Loucy (cell line): ENCODE measurements around the gene TIAM2.
"Not testable (repeated sequence)": the region's sequence is repeated elsewhere in the genome, so short reads cannot be mapped to it uniquely, and the experiment has no call there.

Experiments used
- H2AFZ ChIP-seq: fragments of 200-600 bp; sonication (generic); 2 replicates; pipeline ENCODE4 v1.6.0; 2016; ENCODE audit warnings: antibody characterized with exemption, mild to moderate bottlenecking, low read length, moderate library complexity
- H3F3A ChIP-seq: fragments of 200-600 bp; 2 replicates; pipeline ENCODE4 v1.6.0; 2016; ENCODE audit warnings: antibody characterized with exemption, low read depth, mild to moderate bottlenecking
- H3K27me3 ChIP-seq: fragments of 200-600 bp; sonication (generic); 2 replicates; pipeline ENCODE4 v1.6.1; 2014; ENCODE audit warnings: low read length, mild to moderate bottlenecking; ENCODE audit not compliant: insufficient read depth, poor library complexity, severe bottlenecking
- H3K36me3 ChIP-seq: fragments of 200-600 bp; sonication (generic); 2 replicates; pipeline ENCODE4 v1.6.1; 2016; ENCODE audit warnings: low read length; ENCODE audit not compliant: insufficient read depth
- H3K4me1 ChIP-seq: fragments of 200-600 bp; sonication (generic); 2 replicates; pipeline ENCODE4 v1.5.1; 2014; ENCODE audit warnings: low read length, mild to moderate bottlenecking; ENCODE audit not compliant: insufficient read depth, poor library complexity, severe bottlenecking
- H3K4me2 ChIP-seq: fragments of 200-600 bp; sonication (generic); 2 replicates; pipeline ENCODE4 v1.6.0; 2014; ENCODE audit warnings: antibody characterized with exemption, low read length, low read depth, mild to moderate bottlenecking; ENCODE audit not compliant: poor library complexity, severe bottlenecking
- H3K4me3 ChIP-seq: fragments of 200-600 bp; sonication (generic); 2 replicates; pipeline ENCODE4 v1.5.1; 2014; ENCODE audit warnings: low read length, mild to moderate bottlenecking, mixed read lengths; ENCODE audit not compliant: poor library complexity, severe bottlenecking
- H3K79me2 ChIP-seq: fragments of 200-600 bp; sonication (generic); 2 replicates; pipeline ENCODE4 v1.6.1; 2014; ENCODE audit warnings: low read length; ENCODE audit not compliant: insufficient read depth
- H3K9ac ChIP-seq: fragments of 200-600 bp; sonication (generic); 2 replicates; pipeline ENCODE4 v1.6.0; 2014; ENCODE audit warnings: mild to moderate bottlenecking, low read depth, low read length, moderate library complexity; ENCODE audit not compliant: poor library complexity, severe bottlenecking
- H3K9me2 ChIP-seq: fragments of 200-600 bp; sonication (generic); replicated peaks from 2 replicates; pipeline ENCODE4 v1.6.1; 2016; ENCODE audit warnings: low read depth, low read length, mixed read lengths
- H3K9me3 ChIP-seq: fragments of 200-600 bp; sonication (generic); 2 replicates; pipeline ENCODE4 v1.6.1; 2014; ENCODE audit warnings: mild to moderate bottlenecking, antibody characterized with exemption, low read length, low read depth; ENCODE audit not compliant: insufficient read depth
- H4K20me1 ChIP-seq: fragments of 200-600 bp; sonication (generic); 2 replicates; pipeline ENCODE4 v1.6.0; 2014; ENCODE audit warnings: antibody characterized with exemption, low read length, mild to moderate bottlenecking; ENCODE audit not compliant: insufficient read depth, poor library complexity, severe bottlenecking
- CTCF ChIP-seq: fragments of 200-600 bp; sonication (generic); conservative IDR thresholded peaks from 2 replicates; pipeline ENCODE4 v1.5.1; 2014; ENCODE audit warnings: mild to moderate bottlenecking, antibody characterized with exemption, low read length
- EZH2phosphoT487 ChIP-seq: fragments of 200-600 bp; IDR thresholded peaks from 2 replicates; pipeline ENCODE4 v1.6.1; 2018; ENCODE audit warnings: antibody characterized with exemption, mild to moderate bottlenecking, moderate library complexity, borderline replicate concordance

The TIAM2 gene

GRCh38 chr6:155014137-155014536 is 19.0 kb downstream of the TIAM2 start:
- H3K79me2 ChIP-seq: no peaks in the 10 kb centered on the region
- H3K4me3 ChIP-seq: no peak overlapping the region
- H3K27me3 ChIP-seq: no peaks in the 10 kb centered on the region

DNA sequence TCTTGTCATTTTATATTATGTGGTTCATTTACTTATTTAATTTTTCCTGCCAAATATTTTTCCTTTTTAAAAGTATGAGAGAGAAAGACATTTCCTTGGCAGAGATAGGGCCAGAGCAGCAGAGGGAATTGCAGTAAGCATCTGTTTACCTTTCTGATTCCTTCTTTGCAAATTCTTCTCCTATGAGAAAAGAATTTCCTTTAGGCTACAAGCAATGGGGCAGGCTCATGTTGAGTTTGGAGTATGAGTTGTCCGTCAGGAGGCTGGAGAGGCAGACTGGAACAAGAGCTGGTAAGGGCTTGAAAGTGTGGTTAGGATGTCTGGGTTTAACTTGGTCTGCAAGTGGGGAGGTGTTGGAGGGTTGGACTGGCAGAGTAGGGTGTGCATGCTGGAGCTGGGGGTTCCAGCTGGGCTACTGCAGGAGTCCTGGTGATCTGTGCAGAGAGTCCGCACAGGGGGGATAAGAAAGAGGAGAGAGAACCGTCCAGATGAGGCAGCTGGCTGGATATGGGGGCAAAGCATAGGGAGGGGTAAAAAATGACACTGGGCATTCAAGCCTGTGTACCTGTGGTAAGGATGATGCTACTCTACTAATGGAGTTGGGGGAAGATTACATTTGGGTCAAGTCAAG is 19.7 kb downstream of the TIAM2 start:
- H3K27me3 ChIP-seq: no peaks in the 10 kb centered on the region
- no peaks in the 10 kb centered on the region for H4K20me1 ChIP-seq
- no peaks in the 10 kb centered on the region for H3K9me2 ChIP-seq
- no peak overlapping the region for H3K9ac ChIP-seq
- H3K79me2 ChIP-seq: no peaks in the 10 kb centered on the region
- no peaks in the 10 kb centered on the region for H3F3A ChIP-seq
- no peaks in the 10 kb centered on the region for H3K36me3 ChIP-seq
- H3K9me3 ChIP-seq: no peaks in the 10 kb centered on the region
- H3K4me3 ChIP-seq: no peak overlapping the region
- no peaks in the 10 kb centered on the region for H3K4me1 ChIP-seq
- TF ChIP-seq CTCF (no peak), EZH2phosphoT487 (no peak)
- H3K4me2 ChIP-seq: no peak overlapping the region
- H2AFZ ChIP-seq: no peak overlapping the region

More at GRCh38 chr6:155014137-155014536, 19.0 kb downstream of the TIAM2 start:
- H3K4me2 ChIP-seq: no peak overlapping the region
- H4K20me1 ChIP-seq: no peaks in the 10 kb centered on the region
- H3F3A ChIP-seq: no peaks in the 10 kb centered on the region
- no peak for TF ChIP-seq EZH2phosphoT487
- TF ChIP-seq CTCF: no peak
- H3K4me1 ChIP-seq: no peaks in the 10 kb centered on the region
- H3K9me2 ChIP-seq: no peaks in the 10 kb centered on the region
- no peaks in the 10 kb centered on the region for H3K9me3 ChIP-seq
- no peaks in the 10 kb centered on the region for H3K36me3 ChIP-seq
- no peak overlapping the region for H3K9ac ChIP-seq
- H2AFZ ChIP-seq: no peak overlapping the region

GRCh38 chr6:155018415-155018814 is 23.3 kb downstream of the TIAM2 start:
- H2AFZ ChIP-seq, H3K27me3 ChIP-seq, H3K9ac ChIP-seq, H3K36me3 ChIP-seq, H4K20me1 ChIP-seq, H3K9me3 ChIP-seq, H3K4me1 ChIP-seq, H3K4me2 ChIP-seq, H3K79me2 ChIP-seq, H3K9me2 ChIP-seq, H3F3A ChIP-seq, H3K4me3 ChIP-seq: not testable (repeated sequence)

DNA sequence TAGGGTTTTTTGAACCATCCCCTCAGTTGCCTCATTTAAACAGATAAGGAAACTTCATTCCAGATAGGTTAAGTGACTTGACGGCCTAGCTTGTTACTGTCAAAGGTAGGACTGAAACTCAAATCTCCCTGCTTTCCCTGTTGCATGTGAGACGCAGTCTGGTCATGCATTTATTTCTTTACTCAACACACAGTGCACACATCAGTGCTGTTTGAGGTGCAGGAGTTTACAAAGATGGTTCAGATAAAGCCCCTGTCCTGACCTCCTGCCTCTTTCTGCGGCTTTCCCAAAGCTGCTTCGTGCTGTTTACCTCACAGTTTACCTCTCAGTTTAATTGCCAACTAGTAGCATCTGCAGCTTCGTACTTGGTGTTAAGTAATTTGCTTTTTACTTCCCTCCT is 26.6 kb downstream of the TIAM2 start:
- Histone ChIP-seq H3F3A (no peaks in the 10 kb centered on the region), H3K4me2 (no peak overlapping the region), H3K79me2 (no peaks in the 10 kb centered on the region), H3K36me3 (no peaks in the 10 kb centered on the region), H3K27me3 (no peaks in the 10 kb centered on the region), H3K9me3 (no peaks in the 10 kb centered on the region), H3K9me2 (no peaks in the 10 kb centered on the region), H3K4me3 (no peak overlapping the region), H2AFZ (no peak overlapping the region), H3K9ac (no peak overlapping the region), H3K4me1 (no peaks in the 10 kb centered on the region), H4K20me1 (no peaks in the 10 kb centered on the region)
- TF ChIP-seq EZH2phosphoT487 (no peak), CTCF (no peak)
